OCI-LY7 (cell line): Measurements from ENCODE around the gene SLC49A4.

ENCODE experiments used
- CTCF ChIP-seq: fragments of 200-600 bp; sonication (generic); conservative IDR thresholded peaks from 2 replicates; pipeline ENCODE4 v1.5.1; 2014; ENCODE audit warnings: mild to moderate bottlenecking, antibody characterized with exemption, low read length, moderate library complexity, mixed read lengths
- EZH2phosphoT487 ChIP-seq: fragments of 200-600 bp; sonication (generic); IDR thresholded peaks from 2 replicates; pipeline ENCODE4 v1.6.1; 2018; ENCODE audit warnings: low read depth, borderline replicate concordance, mild to moderate bottlenecking, mixed run types, antibody characterized with exemption, low read length, moderate library complexity, mixed read lengths

DNA sequence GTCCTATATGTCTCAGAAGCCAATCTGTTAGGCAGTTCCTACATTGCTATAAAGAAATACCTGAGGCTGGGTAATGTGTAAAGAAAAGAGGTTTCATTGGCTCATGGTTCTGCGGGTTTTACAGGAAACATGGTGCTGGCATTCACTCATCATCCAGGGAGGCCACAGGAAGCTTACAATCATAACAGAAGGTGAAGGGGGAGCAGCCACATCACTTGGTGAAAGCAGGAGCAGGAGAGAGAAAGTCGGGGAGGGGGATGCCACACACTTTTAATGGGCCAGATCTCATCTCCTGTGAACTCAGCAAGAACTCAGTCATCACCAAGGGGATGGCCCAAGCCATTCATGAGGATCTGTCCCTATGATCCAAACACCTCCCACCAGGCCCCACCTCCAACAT is 9.1 kb downstream of the SLC49A4 start:
- TF ChIP-seq EZH2phosphoT487 (no peak), CTCF (no peak)
